Measurements from ENCODE around the gene MTTP.

DNA sequence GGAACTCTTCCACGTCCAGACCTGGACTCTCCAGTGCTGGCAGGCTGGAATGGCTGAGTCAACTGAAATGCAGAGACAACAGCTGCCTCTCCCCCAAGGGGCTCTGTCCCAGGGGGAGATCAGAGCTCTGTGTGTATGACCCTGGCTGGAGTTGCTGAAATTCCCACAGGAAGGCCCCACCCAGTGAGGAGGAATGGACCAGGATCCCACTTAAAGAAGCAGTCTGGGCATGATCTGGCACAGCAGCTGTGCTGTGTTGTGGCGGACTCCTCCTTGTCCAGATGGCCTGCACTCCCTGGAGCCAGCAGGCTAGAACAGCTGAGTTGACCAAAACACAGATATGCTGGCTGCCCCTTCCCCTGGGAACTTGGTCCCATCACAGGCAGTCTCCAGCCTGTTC lies 38.4 kb upstream of the MTTP start:
- TF ChIP-seq, protein P1, sequence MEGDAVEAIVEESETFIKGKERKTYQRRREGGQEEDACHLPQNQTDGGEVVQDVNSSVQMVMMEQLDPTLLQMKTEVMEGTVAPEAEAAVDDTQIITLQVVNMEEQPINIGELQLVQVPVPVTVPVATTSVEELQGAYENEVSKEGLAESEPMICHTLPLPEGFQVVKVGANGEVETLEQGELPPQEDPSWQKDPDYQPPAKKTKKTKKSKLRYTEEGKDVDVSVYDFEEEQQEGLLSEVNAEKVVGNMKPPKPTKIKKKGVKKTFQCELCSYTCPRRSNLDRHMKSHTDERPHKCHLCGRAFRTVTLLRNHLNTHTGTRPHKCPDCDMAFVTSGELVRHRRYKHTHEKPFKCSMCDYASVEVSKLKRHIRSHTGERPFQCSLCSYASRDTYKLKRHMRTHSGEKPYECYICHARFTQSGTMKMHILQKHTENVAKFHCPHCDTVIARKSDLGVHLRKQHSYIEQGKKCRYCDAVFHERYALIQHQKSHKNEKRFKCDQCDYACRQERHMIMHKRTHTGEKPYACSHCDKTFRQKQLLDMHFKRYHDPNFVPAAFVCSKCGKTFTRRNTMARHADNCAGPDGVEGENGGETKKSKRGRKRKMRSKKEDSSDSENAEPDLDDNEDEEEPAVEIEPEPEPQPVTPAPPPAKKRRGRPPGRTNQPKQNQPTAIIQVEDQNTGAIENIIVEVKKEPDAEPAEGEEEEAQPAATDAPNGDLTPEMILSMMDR (IDR thresholded peaks at IDR 0.05; ENCODE audit: low read depth, low read length, missing input control), result no peak
- TF ChIP-seq TAF1 (conservative IDR thresholded peaks at IDR 0.05), result no peak
- TF ChIP-seq SP1 (IDR thresholded peaks at IDR 0.05), result no peak
- TF ChIP-seq, protein P2, sequence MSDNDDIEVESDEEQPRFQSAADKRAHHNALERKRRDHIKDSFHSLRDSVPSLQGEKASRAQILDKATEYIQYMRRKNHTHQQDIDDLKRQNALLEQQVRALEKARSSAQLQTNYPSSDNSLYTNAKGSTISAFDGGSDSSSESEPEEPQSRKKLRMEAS (IDR thresholded peaks at IDR 0.05), result no peak
- TF ChIP-seq YY1 (IDR thresholded peaks at IDR 0.05), result no peak
- no peak for TF ChIP-seq ATF3 (IDR thresholded peaks at IDR 0.05)
- TF ChIP-seq JUND (IDR thresholded peaks at IDR 0.05), result no peak

Data from liver (tissue), 3 donors.